HEK293T (cell line): ENCODE data around the gene UBE2E2.

Source experiments
- ARNT ChIP-seq: fragments of 450-650 bp; IDR thresholded peaks from 2 replicates; pipeline ENCODE4 v1.6.1; 2017; ENCODE audit warnings: mild to moderate bottlenecking
- CTBP1 ChIP-seq: fragments of 450-650 bp; IDR thresholded peaks from 2 replicates; pipeline ENCODE4 v1.6.1; 2016; ENCODE audit warnings: borderline replicate concordance
- FOXA1 ChIP-seq: fragments of 450-650 bp; IDR thresholded peaks from 2 replicates; pipeline ENCODE4 v1.6.1; 2016; ENCODE audit warnings: mild to moderate bottlenecking
- FOXK2 ChIP-seq: fragments of 450-650 bp; IDR thresholded peaks from 2 replicates; pipeline ENCODE4 v1.6.1; 2016; ENCODE audit warnings: mild to moderate bottlenecking
- FOXM1 ChIP-seq: fragments of 450-650 bp; IDR thresholded peaks from 2 replicates; pipeline ENCODE4 v1.6.1; 2017; ENCODE audit warnings: mild to moderate bottlenecking, borderline replicate concordance
- HDGF ChIP-seq: fragments of 450-650 bp; IDR thresholded peaks from 2 replicates; pipeline ENCODE4 v1.6.1; 2017; ENCODE audit warnings: antibody characterized with exemption, borderline replicate concordance
- NFRKB ChIP-seq: fragments of 450-650 bp; IDR thresholded peaks from 2 replicates; pipeline ENCODE4 v1.6.1; 2016; ENCODE audit warnings: mild to moderate bottlenecking, moderate library complexity
- SP1 ChIP-seq: fragments of 450-650 bp; IDR thresholded peaks from 2 replicates; pipeline ENCODE4 v1.6.1; 2017
- SUZ12 ChIP-seq: fragments of 450-650 bp; IDR thresholded peaks from 2 replicates; pipeline ENCODE4 v1.6.1; 2016; ENCODE audit warnings: mild to moderate bottlenecking
- TARDBP ChIP-seq: fragments of 450-650 bp; IDR thresholded peaks from 2 replicates; pipeline ENCODE4 v1.6.1; 2016
- ZNF384 ChIP-seq: fragments of 450-650 bp; IDR thresholded peaks from 2 replicates; pipeline ENCODE4 v1.6.1; 2016
- TF ChIP-seq, protein P1 (sequence below): fragments of 450-650 bp; IDR thresholded peaks from 2 replicates; pipeline ENCODE4 v1.6.1; 2016

- TF ChIP-seq FOXK2 (no peak), HDGF (no peak), SP1 (no peak), ARNT (no peak), TARDBP (no peak), ZNF384 (no peak), FOXM1 (no peak), SUZ12 (no peak), FOXA1 (no peak), NFRKB (no peak), CTBP1 (no peak)
- TF ChIP-seq, protein P1, sequence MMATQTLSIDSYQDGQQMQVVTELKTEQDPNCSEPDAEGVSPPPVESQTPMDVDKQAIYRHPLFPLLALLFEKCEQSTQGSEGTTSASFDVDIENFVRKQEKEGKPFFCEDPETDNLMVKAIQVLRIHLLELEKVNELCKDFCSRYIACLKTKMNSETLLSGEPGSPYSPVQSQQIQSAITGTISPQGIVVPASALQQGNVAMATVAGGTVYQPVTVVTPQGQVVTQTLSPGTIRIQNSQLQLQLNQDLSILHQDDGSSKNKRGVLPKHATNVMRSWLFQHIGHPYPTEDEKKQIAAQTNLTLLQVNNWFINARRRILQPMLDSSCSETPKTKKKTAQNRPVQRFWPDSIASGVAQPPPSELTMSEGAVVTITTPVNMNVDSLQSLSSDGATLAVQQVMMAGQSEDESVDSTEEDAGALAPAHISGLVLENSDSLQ: no peak
These were observed 106.0 kb downstream of the UBE2E2 start for GRCh38 chr3:23308986-23309625.
